Measurements from ENCODE around the gene YEATS4. TPM values are rescaled to one million over a fixed set of nuclear protein-coding genes. Genes with fewer than 3 reads are reported as not detected.

Gene YEATS4
- total and polyA plus RNA-seq, 2 experiments from 2014 or later = 17.2 to 60.4 TPM

DNA sequence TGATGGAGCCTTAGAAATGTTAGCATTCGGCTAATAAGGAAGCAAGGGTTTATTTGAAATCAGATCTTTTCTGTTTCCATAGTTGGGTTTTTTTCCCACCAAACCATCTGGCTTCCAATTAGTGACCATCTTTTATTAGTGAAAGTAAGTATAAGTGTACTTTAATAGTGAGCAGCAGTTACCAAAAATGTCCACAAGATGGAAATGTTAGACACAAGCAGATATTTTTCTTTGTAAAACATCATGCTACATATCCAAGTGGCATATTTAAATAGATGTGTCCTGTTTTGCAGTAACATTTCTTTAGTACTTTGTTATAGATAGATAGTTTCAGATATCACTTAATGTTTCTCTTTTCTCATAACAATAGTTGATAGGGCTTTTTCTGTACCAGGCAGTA lies 28.8 kb downstream of the YEATS4 start:
- Histone ChIP-seq H3K4me3 (no peak overlapping the region), H3K4me1 (ENCODE audit: insufficient read depth) (peaks cover 19% of the 10 kb centered on the region), H3K27ac (no peak overlapping the region), H3F3A (ENCODE audit: insufficient read depth) (peaks cover 14% of the 10 kb centered on the region; the same call in 1 of the 2 replicates), H3K27me3 (replicated peaks; ENCODE audit: insufficient read depth) (no peaks in the 10 kb centered on the region), H3K9me2 (ENCODE audit: insufficient read depth) (no peaks in the 10 kb centered on the region), H3K4me2 (ENCODE audit: unreplicated experiment) (no peak overlapping the region), H3K36me3 (ENCODE audit: low read depth) (no peaks in the 10 kb centered on the region), H4K20me1 (ENCODE audit: insufficient read depth) (no peaks in the 10 kb centered on the region), H3K79me2 (ENCODE audit: insufficient read depth) (no peaks in the 10 kb centered on the region), H2AFZ (no peak overlapping the region), H3K9me3 (ENCODE audit: low read depth) (no peaks in the 10 kb centered on the region), H3K9ac (no peak overlapping the region)
- in situ Hi-C loops (cut with MboI) = no loop called here
- TF ChIP-seq EZH2 (IDR thresholded peaks at IDR 0.05; ENCODE audit: insufficient read depth, poor library complexity, severe bottlenecking) = no peak
- TF ChIP-seq EZH2phosphoT487 (IDR thresholded peaks at IDR 0.05; ENCODE audit: insufficient read depth, low read depth) = no peak
- WGBS, 2 experiments (ENCODE audit: low coverage in 1 of 2, low lambda C conversion rate in 2 of 2, missing lambda C conversion rate in 2 of 2) = 88 to 90% methylated on average over 1 of the region's 1 CpG
- DNase-seq = peak; percentile 70

DNA sequence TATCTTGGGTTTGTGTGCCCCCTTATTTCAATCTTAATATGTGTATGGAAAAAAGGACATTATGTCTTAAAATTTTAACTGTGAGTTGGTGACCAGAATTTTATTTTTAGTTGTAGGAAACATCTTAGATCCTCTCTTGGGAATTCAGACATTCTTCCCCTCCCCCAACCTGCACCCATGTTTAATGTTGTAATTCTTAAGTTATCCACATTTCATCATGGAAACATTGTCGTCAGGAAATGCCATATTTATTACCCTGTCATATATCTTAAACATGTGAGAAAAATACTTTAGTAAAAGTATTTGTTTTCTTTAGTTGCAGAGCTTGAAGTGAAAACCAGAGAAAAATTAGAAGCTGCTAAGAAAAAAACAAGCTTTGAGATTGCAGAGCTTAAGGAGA lies 30.3 kb downstream of the YEATS4 start:
- H3K4me3 ChIP-seq = no peak overlapping the region
- H3K36me3 ChIP-seq (ENCODE audit: low read depth) = no peaks in the 10 kb centered on the region
- H3K4me2 ChIP-seq (ENCODE audit: unreplicated experiment) = no peak overlapping the region
- H3F3A ChIP-seq (ENCODE audit: insufficient read depth) = peaks cover 16% of the 10 kb centered on the region; the same call in 1 of the 2 replicates
- H3K27ac ChIP-seq = no peak overlapping the region
- H3K79me2 ChIP-seq (ENCODE audit: insufficient read depth) = no peaks in the 10 kb centered on the region
- H3K4me1 ChIP-seq (ENCODE audit: insufficient read depth) = peaks cover 21% of the 10 kb centered on the region
- H3K27me3 ChIP-seq (replicated peaks; ENCODE audit: insufficient read depth) = no peaks in the 10 kb centered on the region
- in situ Hi-C loops (cut with MboI) = no loop called here
- H3K9ac ChIP-seq = no peak overlapping the region
- no peaks in the 10 kb centered on the region for H3K9me2 ChIP-seq (ENCODE audit: insufficient read depth)
- WGBS, 2 experiments (ENCODE audit: low coverage in 1 of 2, low lambda C conversion rate in 2 of 2, missing lambda C conversion rate in 2 of 2) = 4 to 5% methylated on average over 1 of the region's 1 CpG
- DNase-seq = peak; percentile 31
- TF ChIP-seq EZH2 (IDR thresholded peaks at IDR 0.05; ENCODE audit: insufficient read depth, poor library complexity, severe bottlenecking) (no peak), EZH2phosphoT487 (IDR thresholded peaks at IDR 0.05; ENCODE audit: insufficient read depth, low read depth) (no peak)
- no peak overlapping the region for H2AFZ ChIP-seq
- no peaks in the 10 kb centered on the region for H3K9me3 ChIP-seq (ENCODE audit: low read depth)
- no peaks in the 10 kb centered on the region for H4K20me1 ChIP-seq (ENCODE audit: insufficient read depth)

DNA sequence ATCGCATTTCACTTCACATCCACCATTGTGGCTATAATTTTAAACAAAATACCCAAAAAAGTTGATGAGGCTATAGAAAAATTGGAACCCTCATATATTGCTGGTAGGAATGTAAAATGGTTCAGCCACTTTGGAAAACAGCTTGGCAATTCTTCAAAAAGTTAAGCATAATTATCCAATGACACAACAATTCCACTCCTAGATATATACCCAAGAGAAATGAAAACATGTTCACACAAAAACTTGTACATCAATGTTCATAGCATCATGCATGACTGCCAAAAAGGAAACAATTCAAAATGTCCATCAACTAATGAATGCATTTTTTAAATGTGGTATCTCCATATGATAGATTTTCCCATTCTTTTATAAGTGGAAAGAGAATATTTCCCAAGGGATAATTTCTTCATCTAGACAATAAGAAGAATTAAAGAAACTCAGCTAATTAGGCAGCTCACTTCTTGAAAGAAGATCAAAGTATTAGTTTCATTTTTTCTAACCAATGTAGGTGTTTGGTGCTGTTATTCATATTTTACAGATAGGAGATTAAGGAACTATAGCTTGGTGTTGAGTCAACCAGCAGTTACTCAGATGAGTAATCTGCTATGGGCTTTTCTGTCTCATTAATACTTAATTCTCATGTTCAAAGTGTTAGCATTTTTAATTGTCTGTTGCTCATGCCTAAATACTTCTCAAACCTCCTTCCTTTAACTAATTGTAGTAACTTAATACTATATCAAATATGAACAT lies 32.8 kb downstream of the YEATS4 start:
- Histone ChIP-seq H3F3A (ENCODE audit: insufficient read depth) (peaks cover 36% of the 10 kb centered on the region), H4K20me1 (ENCODE audit: insufficient read depth) (no peaks in the 10 kb centered on the region), H3K4me2 (ENCODE audit: unreplicated experiment) (peak overlapping the region; percentile 20), H3K9me3 (ENCODE audit: low read depth) (peaks cover 2% of the 10 kb centered on the region), H3K36me3 (ENCODE audit: low read depth) (no peaks in the 10 kb centered on the region), H3K79me2 (ENCODE audit: insufficient read depth) (no peaks in the 10 kb centered on the region), H2AFZ (no peak overlapping the region), H3K9ac (no peak overlapping the region), H3K4me3 (no peak overlapping the region), H3K9me2 (ENCODE audit: insufficient read depth) (no peaks in the 10 kb centered on the region), H3K27ac (no peak overlapping the region), H3K27me3 (replicated peaks; ENCODE audit: insufficient read depth) (no peaks in the 10 kb centered on the region), H3K4me1 (ENCODE audit: insufficient read depth) (peaks cover 37% of the 10 kb centered on the region)
- in situ Hi-C loops (cut with MboI) = no loop called here
- 96 to 98% methylated on average over 1 of the region's 1 CpG for WGBS, 2 experiments (ENCODE audit: low coverage in 1 of 2, low lambda C conversion rate in 2 of 2, missing lambda C conversion rate in 2 of 2)
- peak; percentile 55 for DNase-seq
- TF ChIP-seq EZH2phosphoT487 (IDR thresholded peaks at IDR 0.05; ENCODE audit: insufficient read depth, low read depth) = no peak
- TF ChIP-seq EZH2 (IDR thresholded peaks at IDR 0.05; ENCODE audit: insufficient read depth, poor library complexity, severe bottlenecking) = no peak

DNA sequence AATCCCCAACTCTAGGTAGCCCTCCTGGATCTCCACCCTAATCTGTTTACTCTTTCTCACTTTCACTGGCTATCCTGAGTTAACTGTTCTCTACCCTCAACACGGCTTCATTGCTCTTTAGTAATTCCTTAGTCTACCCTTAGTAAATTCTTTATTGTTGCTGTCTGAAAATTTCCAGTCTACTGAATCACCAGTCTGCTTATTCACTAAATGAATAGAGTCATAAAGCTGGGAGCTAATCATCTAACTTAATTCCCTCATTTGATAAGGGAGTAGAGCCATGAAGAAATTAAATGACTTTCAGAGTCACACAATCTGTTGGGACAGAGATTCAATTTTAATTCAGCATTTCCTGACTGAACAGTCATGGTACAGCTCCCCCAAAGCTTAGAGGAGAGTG lies 36.5 kb downstream of the YEATS4 start:
- peaks cover 2% of the 10 kb centered on the region for H3K9me3 ChIP-seq (ENCODE audit: low read depth)
- H3K4me1 ChIP-seq (ENCODE audit: insufficient read depth) = peaks cover 41% of the 10 kb centered on the region
- H3K9ac ChIP-seq = no peak overlapping the region
- H3K4me2 ChIP-seq (ENCODE audit: unreplicated experiment) = peak overlapping the region; percentile 10
- no peaks in the 10 kb centered on the region for H3K79me2 ChIP-seq (ENCODE audit: insufficient read depth)
- no peaks in the 10 kb centered on the region for H4K20me1 ChIP-seq (ENCODE audit: insufficient read depth)
- H3K9me2 ChIP-seq (ENCODE audit: insufficient read depth) = no peaks in the 10 kb centered on the region
- in situ Hi-C loops (cut with MboI) = no loop called here
- H3K36me3 ChIP-seq (ENCODE audit: low read depth) = no peaks in the 10 kb centered on the region
- TF ChIP-seq EZH2 (IDR thresholded peaks at IDR 0.05; ENCODE audit: insufficient read depth, poor library complexity, severe bottlenecking) = no peak
- TF ChIP-seq EZH2phosphoT487 (IDR thresholded peaks at IDR 0.05; ENCODE audit: insufficient read depth, low read depth) = no peak
- H3F3A ChIP-seq (ENCODE audit: insufficient read depth) = peaks cover 34% of the 10 kb centered on the region
- no peaks in the 10 kb centered on the region for H3K27me3 ChIP-seq (replicated peaks; ENCODE audit: insufficient read depth)
- no peak overlapping the region for H3K4me3 ChIP-seq
- peak overlapping the region; percentile 21 for H3K27ac ChIP-seq
- no peak overlapping the region for H2AFZ ChIP-seq
- peak; percentile 61 for DNase-seq
- 0 to 4% methylated on average over 1 of the region's 1 CpG for WGBS, 2 experiments (ENCODE audit: low coverage in 1 of 2, low lambda C conversion rate in 2 of 2, missing lambda C conversion rate in 2 of 2)
